Stimulated activated naive CD4-positive, alpha-beta T cell (primary cell): Measurements from ENCODE around the gene ABCC4.

ENCODE experiments used
- DNase-seq, 6 experiments: peaks; one replicate each; lab custom pipeline; 2025; lab: John Stamatoyannopoulos, UW

Gene ABCC4

DNA sequence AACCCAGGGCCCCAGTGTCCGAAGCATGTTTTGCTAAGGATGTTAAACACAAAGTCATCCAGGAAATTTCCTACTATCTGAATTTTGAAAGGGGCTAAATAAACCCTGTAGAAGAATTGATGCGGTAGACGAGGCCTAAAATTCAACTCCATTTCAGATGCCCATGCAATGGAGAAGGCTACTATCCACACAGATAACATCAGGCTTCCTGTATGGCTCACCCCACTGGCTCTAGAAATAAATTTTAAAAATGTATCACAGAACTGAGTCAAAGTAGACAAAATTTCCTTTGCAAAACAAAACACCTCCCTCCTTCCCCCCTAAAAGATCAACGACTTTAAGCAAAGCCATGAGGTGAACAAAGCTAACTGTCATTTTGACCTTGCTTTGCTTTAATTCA is 188.4 kb downstream of the ABCC4 start:
- no peak for DNase-seq

DNA sequence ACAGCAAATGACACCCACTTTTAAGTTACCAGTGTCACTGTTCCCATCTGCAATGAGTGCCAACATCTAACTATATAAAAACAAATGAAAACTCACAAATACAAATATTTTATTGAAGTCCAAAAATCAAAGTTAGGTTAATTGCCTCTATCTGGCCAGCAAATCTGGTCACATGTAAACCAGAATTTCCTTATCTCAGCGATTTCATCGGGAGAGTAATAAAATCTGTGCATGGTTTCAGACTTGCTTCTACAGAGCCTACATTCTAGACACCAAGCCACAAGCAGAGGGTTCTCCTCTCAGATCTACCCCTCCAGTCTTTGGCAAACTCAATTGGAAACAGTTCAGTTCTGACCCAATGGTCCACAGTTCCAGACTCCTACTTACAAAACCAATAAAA is 189.6 kb downstream of the ABCC4 start:
- DNase-seq, result no peak

DNA sequence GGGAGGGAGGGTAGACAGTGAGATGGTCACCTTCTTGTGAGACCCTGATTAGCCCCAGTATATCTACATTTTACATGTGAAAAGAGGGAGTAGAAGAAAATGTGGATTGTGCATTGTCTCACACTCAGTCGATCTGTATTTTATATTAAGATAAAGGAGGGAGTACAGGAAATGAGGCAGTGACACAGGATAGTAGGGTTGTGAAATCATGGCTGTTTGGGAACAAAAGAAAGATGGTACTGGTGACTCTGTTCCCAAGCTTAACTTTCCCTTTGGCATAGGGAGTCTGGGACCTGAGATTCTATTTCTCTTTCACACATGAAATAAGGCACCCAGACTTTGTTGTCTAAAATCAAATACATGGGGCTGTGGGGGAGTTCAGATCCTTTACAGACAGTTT is 194.7 kb downstream of the ABCC4 start:
- DNase-seq, result no peak

DNA sequence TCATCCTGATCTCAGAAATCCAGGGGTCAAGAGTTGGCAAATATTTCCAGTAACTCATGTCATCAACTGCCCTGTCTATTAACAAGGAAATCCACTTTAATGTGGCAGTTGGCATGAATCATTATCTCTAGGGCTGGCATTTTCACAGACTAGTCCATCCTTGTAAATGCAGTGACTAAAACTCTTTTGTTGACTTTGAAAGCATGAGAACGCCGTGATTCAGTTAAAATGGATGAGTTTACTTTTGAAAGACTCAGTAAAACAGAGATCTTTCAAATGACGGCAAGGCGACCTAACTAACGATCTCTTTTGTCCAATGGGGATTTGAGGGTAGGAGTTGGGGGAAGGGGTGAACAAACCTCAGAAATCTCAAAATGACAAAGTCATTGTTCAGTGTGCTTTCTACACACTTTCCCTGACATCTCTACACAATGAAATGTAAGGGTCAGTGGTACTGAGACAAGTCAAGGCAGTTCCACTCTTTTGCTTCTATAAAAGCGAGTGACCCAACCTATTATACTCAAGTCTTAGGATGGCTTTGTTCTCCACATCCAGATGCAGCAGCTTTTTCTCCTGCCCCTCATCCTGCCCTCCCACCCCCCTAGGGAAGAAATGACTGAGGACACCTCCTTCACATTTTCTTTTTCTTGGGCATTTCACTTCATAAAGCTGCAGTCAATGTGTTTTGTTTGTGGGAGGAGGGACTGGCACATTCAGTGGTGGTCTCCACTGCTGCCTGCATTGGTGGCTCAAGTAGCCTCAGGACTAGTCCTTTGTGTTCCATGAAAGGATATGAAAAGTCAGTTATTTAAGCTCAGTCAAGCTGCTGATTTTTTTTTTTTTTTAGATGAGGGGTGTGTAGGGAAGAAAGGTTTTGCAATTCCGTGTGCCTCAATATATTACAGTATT is 200.5 kb downstream of the ABCC4 start:
- DNase-seq, result no peak

DNA sequence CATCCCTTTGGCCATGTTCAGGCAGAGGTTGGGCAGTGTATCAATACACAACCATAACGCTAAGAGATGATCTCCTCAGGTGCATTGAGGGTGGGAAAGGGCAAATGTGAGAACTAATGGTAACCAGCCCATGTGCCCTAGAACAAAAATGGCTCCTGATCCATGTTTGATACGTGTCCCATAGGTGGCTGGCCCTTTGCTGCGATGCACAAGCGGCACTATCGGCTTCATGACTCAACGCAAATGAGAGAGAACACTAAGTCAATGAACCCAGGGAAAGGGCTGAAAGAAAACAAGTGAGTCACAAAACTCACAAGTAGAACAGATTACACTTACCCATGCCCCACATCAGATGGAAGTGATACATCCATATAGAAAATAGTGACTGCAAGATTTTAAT is 201.7 kb downstream of the ABCC4 start:
- no peak for DNase-seq

DNA sequence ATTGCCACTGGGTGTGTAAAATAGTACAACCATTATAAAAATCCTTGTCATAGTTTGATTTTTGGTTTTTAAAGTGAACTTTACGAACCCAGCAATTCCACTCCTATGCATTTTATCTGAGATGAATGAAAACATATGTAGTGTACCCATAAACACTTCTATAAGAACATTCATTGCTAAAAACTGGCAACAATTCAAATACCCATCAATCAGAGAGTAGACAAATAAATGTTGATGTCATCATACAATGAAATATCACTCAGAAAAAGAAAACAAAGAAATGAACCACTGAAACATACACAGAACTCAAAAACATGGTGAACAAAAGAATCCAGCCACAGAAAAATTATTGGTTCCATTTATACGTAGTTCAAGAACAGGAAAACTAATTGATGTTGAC is 202.3 kb downstream of the ABCC4 start:
- no peak for DNase-seq

DNA sequence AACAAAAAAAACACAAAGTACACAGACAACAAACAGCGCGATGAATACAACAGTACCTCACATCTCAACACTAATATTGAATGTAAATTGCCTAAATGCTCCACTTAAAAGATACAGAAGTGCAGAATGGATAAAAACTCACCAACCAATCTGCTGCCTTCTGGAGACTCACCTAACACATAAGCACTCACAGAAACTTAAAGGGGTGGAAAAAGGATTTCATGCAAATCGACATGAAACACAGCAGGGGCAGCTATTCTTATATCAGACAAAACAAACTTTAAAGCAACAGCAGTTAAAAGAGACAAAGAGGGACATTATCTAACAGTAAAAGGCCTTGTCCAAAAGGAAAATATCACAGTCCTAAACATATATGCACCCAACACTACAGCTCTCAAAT is 209.5 kb downstream of the ABCC4 start:
- DNase-seq, result no peak

DNA sequence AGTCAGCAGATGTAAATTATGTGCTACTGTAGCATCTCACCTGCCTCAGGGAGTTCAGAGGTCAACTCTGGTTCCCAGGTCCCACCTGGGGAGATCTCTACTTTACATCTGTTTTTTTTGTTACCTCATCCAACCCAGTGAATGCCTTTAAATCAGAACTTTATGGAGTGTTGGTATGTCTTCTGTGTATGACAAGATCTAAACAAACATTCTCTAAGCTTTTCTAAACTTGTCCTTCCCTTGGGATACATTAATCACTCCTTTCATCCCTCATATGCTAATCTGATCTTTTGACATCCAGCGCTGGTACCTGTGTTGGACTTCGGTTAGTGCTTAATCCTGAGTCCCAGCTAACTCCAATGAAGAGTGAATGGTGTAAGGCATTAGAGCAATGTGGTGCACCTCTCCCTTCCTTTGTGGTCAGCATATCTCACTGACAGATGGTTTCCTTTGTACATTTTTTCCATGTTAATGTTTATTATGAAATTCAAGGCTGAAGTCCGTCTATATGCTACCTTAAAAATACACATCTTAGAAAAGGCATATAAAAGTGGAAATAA is 213.4 kb downstream of the ABCC4 start:
- DNase-seq, result no peak

DNA sequence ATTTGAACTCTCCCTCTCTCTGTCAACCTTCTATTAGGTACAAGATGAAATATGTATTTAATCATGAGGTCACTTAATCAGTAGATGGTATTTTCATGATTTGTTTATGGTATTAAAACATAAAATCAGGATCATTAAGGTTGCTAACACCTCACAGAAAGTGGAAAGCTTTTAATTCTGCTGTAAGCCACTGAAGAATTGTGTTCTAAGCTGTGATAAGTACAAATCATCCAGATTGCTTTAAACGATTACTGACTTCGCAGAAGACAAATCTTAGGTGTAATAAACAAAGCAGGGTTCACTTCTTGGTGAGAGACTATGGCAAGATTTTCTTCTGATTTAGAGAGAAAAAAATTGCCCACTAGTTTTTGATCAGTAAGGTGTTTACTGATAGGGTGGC is 214.5 kb downstream of the ABCC4 start:
- DNase-seq, result no peak

DNA sequence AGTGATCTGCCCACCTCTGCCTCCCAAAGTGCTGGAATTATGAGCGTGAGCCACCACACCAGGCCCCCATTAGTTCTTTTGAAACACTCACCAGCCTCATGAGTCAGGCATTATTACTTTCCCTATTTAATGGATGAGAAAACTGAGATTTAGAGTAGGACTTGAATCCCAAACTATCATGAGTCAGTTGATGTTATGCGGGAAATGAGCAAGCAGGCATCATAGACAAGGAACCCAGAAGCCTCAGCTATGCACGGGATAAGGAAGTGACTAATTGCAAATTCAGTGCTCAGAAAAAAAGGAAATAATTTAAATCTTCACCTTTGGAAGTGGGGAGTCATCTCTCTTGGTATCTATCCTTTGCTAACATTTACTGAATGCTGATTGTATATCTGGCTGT is 217.5 kb downstream of the ABCC4 start:
- DNase-seq, result no peak

DNA sequence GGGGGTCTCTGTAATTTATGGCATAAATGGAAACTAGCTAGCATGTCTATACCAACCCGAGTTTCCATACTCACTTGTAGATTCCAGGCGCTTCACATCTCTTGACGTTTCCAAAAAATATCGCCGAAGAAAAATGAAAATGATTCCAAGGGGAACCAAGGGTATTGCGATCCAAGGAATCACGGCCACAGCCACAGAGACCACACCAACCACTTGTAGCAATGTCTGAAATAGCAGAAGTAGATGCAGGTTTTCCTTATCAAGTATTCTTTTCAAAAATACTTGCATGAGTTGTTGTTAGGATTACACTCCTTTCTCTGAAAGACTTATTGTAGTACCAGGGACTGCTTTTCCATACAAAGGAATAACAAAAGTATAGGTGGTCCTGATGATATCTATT is 218.2 kb downstream of the ABCC4 start:
- no peak for DNase-seq

DNA sequence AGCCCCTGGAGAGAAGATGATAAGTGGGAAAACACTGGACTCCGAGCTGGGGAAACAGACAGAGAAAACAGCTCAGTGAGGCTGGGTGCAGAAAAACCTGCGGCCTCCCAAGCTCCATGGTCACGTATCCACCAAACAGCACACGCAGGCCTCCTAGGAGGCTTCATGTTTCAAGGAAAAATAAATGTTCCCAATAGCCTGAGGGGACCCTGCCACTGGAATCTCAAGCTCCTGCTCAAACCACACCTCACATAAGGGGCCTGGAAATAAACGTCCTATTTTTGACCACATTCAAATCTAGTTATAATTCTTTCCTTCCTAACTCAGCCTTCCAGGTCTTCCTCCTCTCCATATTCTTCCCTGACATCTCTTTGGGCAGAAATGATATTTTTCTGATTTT is 225.7 kb downstream of the ABCC4 start:
- DNase-seq, result no peak

DNA sequence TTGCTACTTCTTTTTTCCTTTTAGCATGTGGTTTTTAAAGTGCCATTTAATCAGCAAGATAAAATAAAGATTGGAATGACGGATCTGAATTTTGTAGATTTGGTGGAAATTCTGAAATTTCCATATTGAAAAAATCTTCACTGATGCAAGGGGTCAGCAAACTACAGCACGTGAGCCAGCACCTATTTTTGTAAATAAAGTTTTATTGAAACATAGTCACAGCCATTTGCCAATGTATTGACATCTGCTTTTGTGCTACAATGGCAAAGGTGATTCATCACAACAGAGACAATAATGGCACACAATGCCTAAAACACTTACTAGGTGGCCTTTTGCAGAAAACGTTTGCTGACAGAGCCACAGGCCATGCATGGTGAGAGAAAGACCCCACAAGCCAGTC is 226.4 kb downstream of the ABCC4 start:
- no peak for DNase-seq

DNA sequence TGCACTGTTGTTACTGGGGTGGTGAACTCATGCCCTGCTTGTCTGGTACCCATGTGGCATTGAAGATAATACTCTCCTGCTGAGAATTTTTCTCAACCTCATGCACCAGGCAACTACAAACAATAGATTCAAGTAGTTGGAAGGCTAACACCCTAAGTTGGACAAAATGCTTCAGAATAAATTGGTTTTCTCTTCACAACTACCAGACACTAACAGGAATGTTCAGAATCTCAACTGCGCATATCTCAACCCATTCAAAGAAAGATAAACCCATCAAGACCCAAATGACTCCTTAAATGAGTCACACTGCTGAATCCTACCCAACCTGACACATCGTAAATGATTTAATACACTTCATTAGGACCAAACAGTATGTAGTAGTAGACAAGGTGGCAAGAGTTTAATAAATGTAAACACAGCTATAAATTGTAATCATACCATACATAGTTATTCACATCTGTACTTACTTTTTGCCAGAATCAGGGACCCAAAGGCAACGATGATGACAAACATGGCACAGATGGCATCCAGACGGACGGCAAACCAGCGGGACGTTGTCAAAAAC is 227.4 kb downstream of the ABCC4 start:
- DNase-seq, result no peak

DNA sequence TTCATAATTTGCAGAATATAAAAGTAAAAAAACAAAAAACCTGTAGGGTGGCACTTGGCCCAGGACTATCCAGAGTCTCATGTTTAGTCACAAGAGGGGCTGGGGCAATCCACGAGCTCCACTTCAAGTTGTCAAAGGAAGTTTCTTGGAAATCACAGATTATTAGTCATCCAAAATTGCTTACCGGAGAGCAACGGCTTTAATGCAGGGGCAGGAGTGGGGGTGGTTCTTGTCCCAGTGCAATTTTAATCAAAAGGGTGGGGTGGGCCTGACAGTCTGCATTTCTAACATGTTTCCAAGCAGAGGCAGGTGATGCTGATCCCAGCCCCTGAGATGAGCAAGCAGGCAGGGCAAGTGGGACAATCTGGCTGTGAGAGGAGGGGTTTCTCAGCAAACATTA is 233.9 kb downstream of the ABCC4 start:
- no peak for DNase-seq

DNA sequence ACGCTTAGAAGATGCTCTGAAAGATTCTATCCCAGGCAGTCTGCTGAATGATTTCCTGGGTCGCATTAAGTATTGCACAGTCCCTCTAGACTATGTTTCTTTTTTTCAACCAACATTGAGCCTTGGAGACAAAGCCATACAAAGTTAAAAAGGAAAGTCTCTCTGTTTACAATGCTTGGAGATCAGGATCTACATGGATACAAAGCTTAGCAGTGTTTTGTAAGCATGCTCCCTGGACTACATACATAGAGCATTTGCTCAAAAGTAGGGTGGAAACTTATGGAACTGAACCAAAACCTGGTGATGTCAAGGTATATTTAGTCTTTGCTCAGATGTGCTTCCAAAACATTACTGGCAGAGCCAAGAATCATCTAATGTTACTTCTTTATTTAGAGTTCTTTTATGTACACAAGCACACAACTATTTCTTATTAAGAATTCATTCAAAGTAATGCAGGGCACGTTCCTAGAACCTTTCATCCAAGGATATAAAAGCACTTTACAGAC is 241.2 kb downstream of the ABCC4 start:
- DNase-seq, result no peak

DNA sequence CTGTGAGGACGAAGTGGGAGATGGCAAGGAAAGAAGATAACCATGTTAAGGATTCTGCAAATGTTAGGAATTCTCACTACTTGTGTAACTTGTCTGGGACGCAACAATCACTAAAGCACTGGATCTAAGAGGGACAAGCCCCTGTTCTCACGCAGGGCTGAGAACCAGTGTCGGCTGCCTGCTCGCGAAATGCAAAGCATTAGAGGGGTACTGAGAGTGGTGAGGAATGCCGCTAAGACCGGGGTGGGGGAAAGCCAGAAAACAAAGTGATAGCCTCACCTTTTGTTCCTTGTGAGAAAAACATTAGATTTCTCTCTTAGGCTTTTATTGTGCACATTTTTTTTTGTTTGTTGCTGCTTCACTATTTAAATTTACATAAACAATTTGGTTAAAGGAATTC is 241.9 kb downstream of the ABCC4 start:
- DNase-seq, result no peak

DNA sequence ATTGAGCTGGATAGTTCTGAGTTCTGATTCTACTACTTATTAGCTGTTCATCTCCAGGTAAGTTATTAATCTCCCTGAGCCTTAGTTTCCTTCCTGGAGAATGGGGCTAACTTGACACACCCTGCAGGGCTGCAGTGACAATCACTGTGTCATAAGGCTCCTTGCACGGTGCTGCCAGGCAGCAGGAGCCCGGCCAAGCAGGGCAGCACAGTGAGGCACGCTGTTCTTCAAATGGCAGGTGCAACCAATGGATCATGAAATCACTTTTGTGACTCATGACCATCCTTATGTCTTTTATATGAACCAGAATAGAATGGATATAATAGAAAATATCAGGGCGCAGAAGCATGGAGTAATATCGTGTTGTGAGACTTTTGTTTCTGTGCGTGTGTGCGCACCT is 242.6 kb downstream of the ABCC4 start:
- DNase-seq, result no peak

DNA sequence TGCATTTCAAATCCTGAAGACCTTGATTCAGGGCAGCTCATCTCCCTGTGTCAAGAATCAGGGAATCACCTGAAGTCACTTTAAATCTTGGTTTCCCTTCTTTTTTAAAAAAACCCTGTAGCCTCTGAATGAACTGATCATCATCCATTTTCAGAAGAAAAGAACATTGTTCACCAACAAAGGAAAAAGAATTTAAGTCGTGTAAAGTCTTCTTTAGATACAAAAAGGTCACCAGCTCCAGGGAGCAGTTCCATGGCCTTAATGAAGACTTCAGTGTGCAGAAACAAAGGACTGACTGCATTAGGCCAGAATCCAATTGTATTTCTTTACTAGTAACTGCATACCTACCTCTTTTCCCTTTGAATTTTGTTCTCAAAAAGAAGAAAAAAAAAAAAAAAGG is 245.0 kb downstream of the ABCC4 start:
- DNase-seq, result no peak

DNA sequence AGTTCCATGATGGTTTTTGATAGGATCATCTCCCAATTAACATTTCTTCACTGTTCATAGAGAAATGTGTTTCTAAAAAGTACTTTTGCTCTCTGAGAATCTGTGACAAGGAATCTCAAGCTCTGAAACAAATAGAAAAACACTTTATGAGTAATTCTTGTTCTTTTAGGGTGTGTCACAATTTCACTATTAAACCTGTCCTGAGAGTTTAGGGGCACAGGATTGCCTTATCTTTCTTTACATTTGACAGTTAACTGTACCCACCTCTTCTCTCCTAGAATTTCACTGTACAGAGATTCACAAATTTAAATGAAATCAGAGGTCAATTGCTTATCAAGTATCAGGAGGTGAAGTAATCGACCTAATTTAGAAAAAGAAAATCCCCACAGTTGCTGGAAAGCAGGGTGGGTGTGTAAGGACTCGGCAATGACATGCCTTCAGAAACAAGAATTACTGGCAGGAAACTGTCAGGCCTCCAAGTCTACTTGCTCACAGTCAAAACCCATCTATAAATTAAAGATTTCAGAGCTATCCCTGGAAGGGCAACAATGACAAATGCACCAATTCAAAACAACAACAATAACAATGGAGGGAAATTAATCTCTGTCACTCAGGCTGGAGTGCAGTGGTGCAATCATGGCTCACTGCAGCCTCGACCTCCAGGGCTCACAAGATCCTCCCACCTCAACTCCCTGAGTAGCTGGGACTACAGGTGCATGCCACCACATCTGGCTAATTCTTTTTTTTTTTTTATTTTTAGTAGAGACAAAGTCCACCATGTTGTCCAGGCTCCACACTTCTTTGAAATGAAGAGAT is 250.2 kb downstream of the ABCC4 start:
- DNase-seq, result no peak

DNA sequence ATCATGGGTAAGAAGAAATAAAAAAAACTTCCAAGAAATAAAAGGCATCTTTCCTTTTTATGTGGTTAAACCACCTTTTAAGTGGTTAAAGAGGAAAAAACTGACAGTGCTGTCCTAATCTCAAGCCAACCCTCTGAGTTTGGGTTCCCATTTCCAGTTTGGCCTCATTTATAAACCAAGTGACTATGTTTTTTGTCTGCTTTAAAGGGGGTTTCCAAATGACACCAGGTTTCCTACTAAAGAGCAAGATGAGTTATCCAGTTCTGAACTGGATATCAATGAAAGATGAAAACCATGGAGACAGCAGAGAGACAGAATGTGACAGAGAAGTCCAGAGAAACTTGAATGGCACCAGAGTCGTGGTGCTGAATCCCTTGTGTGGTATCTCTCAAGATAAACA is 251.5 kb downstream of the ABCC4 start:
- no peak for DNase-seq

DNA sequence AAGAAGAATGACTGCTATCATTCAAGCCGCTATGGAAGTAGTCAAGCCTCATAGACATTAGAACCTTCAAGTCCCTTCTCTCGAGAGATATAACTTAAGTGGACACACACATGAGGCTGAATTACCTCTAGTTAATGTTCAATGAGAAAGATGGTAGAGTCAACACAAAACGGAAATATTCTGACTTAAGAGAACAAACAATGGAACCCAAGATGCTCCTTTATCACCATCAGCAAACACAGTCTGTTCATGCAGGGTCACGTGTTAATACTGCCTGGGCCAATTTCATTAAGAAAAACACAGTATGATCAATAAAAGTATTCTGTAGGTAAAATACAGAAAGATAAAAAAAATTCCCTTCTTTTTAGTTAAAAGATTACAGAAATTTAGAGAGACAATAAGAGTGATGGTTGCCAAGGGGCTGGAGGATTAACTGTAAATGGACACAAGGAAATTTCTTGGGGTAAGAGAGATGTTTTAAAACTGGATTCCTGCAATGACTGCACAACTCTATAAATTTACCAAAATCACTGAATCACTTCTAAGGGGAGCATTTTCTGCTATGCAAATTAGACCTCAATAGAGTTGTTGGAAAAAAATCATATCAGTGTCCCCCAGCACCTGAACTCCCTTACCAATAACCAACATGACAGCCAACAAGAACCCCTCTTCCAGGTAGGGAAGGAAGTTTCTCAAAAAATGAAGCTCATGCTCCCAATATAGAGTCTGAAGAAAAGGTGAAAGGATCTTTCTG is 256.6 kb downstream of the ABCC4 start:
- DNase-seq, result no peak
